ENCODE measurements around the gene CD200R1.

CD200R1 gene

GRCh38 chr3:112974894-112975293 lies at the start of gene CD200R1:
Gene CD200R1, minus strand, starts transcription at chr3:112975103. Its CDS starts 246 bp downstream, at chr3:112974857.
- DNase-seq = no peak

- no peak for DNase-seq
These were observed 46.6 kb upstream of the CD200R1 start for GRCh38 chr3:113021471-113021870.

- peak; percentile 63 to 90 (median 66) for DNase-seq
These were observed 44.6 kb upstream of the CD200R1 start for GRCh38 chr3:113019182-113020137.

GRCh38 chr3:113018536-113019181 lies 43.8 kb upstream of the CD200R1 start:
- no peak for DNase-seq

- no peak for DNase-seq
These were observed 38.7 kb upstream of the CD200R1 start for GRCh38 chr3:113013593-113013992.

- no peak for DNase-seq
These were observed 33.2 kb upstream of the CD200R1 start for GRCh38 chr3:113008117-113008516.

- DNase-seq = no peak
These were observed 31.6 kb upstream of the CD200R1 start for GRCh38 chr3:113006359-113007056.

- DNase-seq = no peak
These were observed 30.7 kb upstream of the CD200R1 start for GRCh38 chr3:113005611-113006010.

GRCh38 chr3:113002679-113003078 lies 27.8 kb upstream of the CD200R1 start:
- DNase-seq = peak in 2 of 4 experiments; percentile 20 to 40

GRCh38 chr3:113002037-113002436 lies 27.1 kb upstream of the CD200R1 start:
- DNase-seq = no peak

- DNase-seq = no peak
These were observed 25.8 kb upstream of the CD200R1 start for GRCh38 chr3:113000691-113001090.

GRCh38 chr3:112995800-112996199 lies 20.9 kb upstream of the CD200R1 start:
- no peak for DNase-seq

- peak; percentile 51 to 67 (median 58) for DNase-seq
These were observed 16.0 kb upstream of the CD200R1 start, which contains the start of gene GTPBP8 for GRCh38 chr3:112990672-112991602. Gene GTPBP8, plus strand, starts transcription at chr3:112990984. Its CDS starts 16 bp downstream, at chr3:112991000.

- no peak for DNase-seq
These were observed 12.9 kb upstream of the CD200R1 start for GRCh38 chr3:112987710-112988334.

- DNase-seq = no peak
These were observed 9.6 kb upstream of the CD200R1 start for GRCh38 chr3:112984485-112984884.

- DNase-seq = no peak
These were observed 7.8 kb upstream of the CD200R1 start for GRCh38 chr3:112982710-112983109.

- DNase-seq = no peak
These were observed 5.2 kb upstream of the CD200R1 start for GRCh38 chr3:112980080-112980479.

GRCh38 chr3:112979244-112979832 lies 4.4 kb upstream of the CD200R1 start:
- no peak for DNase-seq

GRCh38 chr3:112976953-112977352 lies 2.0 kb upstream of the CD200R1 start:
- DNase-seq = no peak

GRCh38 chr3:112976001-112976400 lies 1.1 kb upstream of the CD200R1 start:
- no peak for DNase-seq

- DNase-seq = no peak
These were observed 755 bp downstream of the CD200R1 start for GRCh38 chr3:112974178-112974517.

All from activated naive CD4-positive, alpha-beta T cell (primary cell).